Gastrocnemius medialis (tissue), 4 donors: ENCODE results near the gene EME2.

ENCODE experiments used
- POLR2A ChIP-seq, 2 donors: fragments of 450-650 bp; IDR thresholded peaks; one replicate each; pipeline ENCODE4 v1.6.1; 2017; ENCODE audit warnings: antibody characterized with exemption in 2 of 2, mild to moderate bottlenecking in 2 of 2, moderate library complexity in 2 of 2
- TF ChIP-seq, protein P1 (sequence below), 5 experiments: fragments of 450-650 bp in 3 of 5; fragments of 200-600 bp in 2 of 5; sonication (generic) in 2 of 5; IDR thresholded peaks in 4 of 5; conservative IDR thresholded peaks in 1 of 5; 1 replicate in 4 of 5; 2 replicates in 1 of 5; pipeline ENCODE4 v1.5.1; 2016 to 2019; ENCODE audit warnings: antibody characterized with exemption in 5 of 5, mild to moderate bottlenecking in 3 of 5, moderate library complexity in 3 of 5

GRCh38 chr16:1724491-1724890 is 48.1 kb upstream of the EME2 start:
- TF ChIP-seq POLR2A (IDR thresholded peaks at IDR 0.05): no peak
- TF ChIP-seq, protein P1, sequence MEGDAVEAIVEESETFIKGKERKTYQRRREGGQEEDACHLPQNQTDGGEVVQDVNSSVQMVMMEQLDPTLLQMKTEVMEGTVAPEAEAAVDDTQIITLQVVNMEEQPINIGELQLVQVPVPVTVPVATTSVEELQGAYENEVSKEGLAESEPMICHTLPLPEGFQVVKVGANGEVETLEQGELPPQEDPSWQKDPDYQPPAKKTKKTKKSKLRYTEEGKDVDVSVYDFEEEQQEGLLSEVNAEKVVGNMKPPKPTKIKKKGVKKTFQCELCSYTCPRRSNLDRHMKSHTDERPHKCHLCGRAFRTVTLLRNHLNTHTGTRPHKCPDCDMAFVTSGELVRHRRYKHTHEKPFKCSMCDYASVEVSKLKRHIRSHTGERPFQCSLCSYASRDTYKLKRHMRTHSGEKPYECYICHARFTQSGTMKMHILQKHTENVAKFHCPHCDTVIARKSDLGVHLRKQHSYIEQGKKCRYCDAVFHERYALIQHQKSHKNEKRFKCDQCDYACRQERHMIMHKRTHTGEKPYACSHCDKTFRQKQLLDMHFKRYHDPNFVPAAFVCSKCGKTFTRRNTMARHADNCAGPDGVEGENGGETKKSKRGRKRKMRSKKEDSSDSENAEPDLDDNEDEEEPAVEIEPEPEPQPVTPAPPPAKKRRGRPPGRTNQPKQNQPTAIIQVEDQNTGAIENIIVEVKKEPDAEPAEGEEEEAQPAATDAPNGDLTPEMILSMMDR (IDR thresholded peaks at IDR 0.05 in 4 of 5, conservative IDR thresholded peaks at IDR 0.05 in 1 of 5): no peak
